Right cardiac atrium (tissue), 5 donors: ENCODE results near the gene CDKN2AIP. TPM values are rescaled to one million over a fixed set of nuclear protein-coding genes. Genes with fewer than 3 reads are reported as not detected.
A peak's percentile ranks its signal among the peaks of the same experiment; 100 is the strongest.

Source experiments
- ATAC-seq, 2 donors: fragments of 200-7000 bp; cut with Tn5 transposase; one replicate each; pipeline versions ENCODE4 v1.8.0 to v1.9.1; 2020; ENCODE audit warnings: moderate library complexity in 2 of 2, mild to moderate bottlenecking in 1 of 2
- DNase-seq, 3 donors: peaks; one replicate each; pipeline ENCODE4 v3.0.0-alpha.2; 2020
- H3K27ac ChIP-seq: one replicate; pipeline ENCODE4 v1.5.1; 2013; ENCODE audit warnings: mild to moderate bottlenecking, low read length, control low read depth, moderate library complexity
- H3K27me3 ChIP-seq: one replicate; pipeline ENCODE4 v1.6.1; 2013; ENCODE audit not compliant: control insufficient read depth, insufficient read depth
- H3K4me1 ChIP-seq: one replicate; pipeline ENCODE4 v1.6.1; 2013; ENCODE audit warnings: low read length; ENCODE audit not compliant: control insufficient read depth, insufficient read depth
- H3K4me3 ChIP-seq: one replicate; pipeline ENCODE4 v1.5.1; 2013; ENCODE audit warnings: low read length, control low read depth
- H3K9me3 ChIP-seq: one replicate; pipeline ENCODE4 v1.6.1; 2013; ENCODE audit warnings: low read length; ENCODE audit not compliant: control insufficient read depth
- whole genome bisulfite sequencing: extraction: QIAGEN DNeasy Blood & Tissue Kit; methylation state at CpG from one replicate; pipeline ENCODE4 v1.1.7; 2013; 5-methylcytosine and 5-hydroxymethylcytosine counted together
- intact Hi-C, 4 donors: fragments of 100-400 bp; cut with DNase I; formaldehyde crosslinking; loops; one replicate each; pipeline versions ENCODE4 v1.11.0 to v1.14.0; 2022 to 2023
- long read RNA-seq, 4 donors: library from polyadenylated mRNA; unstranded; transcript quantifications; one replicate each; pipeline ENCODE4 v2.0.0, GENCODE V29; 2020 to 2021
- polyA plus RNA-seq: library from polyadenylated mRNA; stranded (reverse); fragments of 200-250 nt; gene quantifications from one replicate; pipeline ENCODE4 v1.2.3, GENCODE V29; 2013
- total RNA-seq, 4 donors: library from RNA; stranded (reverse); fragmentation: NEBNext Ultra II Directional; extraction: Animal tissue kit (Norgen Biotek cat#: 25700); gene quantifications; one replicate each; pipeline ENCODE4 v1.2.1, GENCODE V29; 2021
- donor health status: healthy with polysubstance abuse.
- donor health status: DM: no; HTN: yes; CAD: no.
- donor health status: DM: no; HTN: no; CAD: no.
- donor health status: DM: no; HTN: yes; CAD: no; lungs with severe emphysema.
- donor health status: DM: yes; HTN: yes; CAD: no.

The CDKN2AIP gene
- 10 to 100 TPM; 10.1 to 13.1 (median 11.5) TPM for total RNA-seq
- 8.7 TPM for polyA plus RNA-seq
- long read RNA-seq, donor 1, transcript CDKN2AIP-201 (3 exons, 2,646 nt): minor isoform, 7 of 26 reads
- long read RNA-seq, donor 1, transcript CDKN2AIP-203 (3 exons, 2,721 nt): major isoform, 18 of 26 reads
- long read RNA-seq, donor 1, partial matches to known transcripts: 0 of 26 reads
- long read RNA-seq, donor 1, other reads (novel, unspliced or antisense): 1 of 26 reads
- long read RNA-seq, donor 2, transcript CDKN2AIP-203 (3 exons, 2,721 nt): major isoform, 8 of 10 reads
- long read RNA-seq, donor 2, partial matches to known transcripts: 0 of 10 reads
- long read RNA-seq, donor 2, other reads (novel, unspliced or antisense): 1 of 10 reads
- long read RNA-seq, donor 3, transcript CDKN2AIP-203 (3 exons, 2,721 nt): major isoform, 27 of 47 reads
- long read RNA-seq, donor 3, transcript CDKN2AIP-201 (3 exons, 2,646 nt): minor isoform, 18 of 47 reads
- long read RNA-seq, donor 3, partial matches to known transcripts: 1 of 47 reads
- long read RNA-seq, donor 3, other reads (novel, unspliced or antisense): 1 of 47 reads
- long read RNA-seq, donor 4, transcript CDKN2AIP-203 (3 exons, 2,721 nt): minor isoform, 5 of 11 reads
- long read RNA-seq, donor 4, transcript CDKN2AIP-201 (3 exons, 2,646 nt): major isoform, 6 of 11 reads
- long read RNA-seq, donor 4, partial matches to known transcripts: 0 of 11 reads
- long read RNA-seq, donor 4, other reads (novel, unspliced or antisense): 0 of 11 reads

DNA sequence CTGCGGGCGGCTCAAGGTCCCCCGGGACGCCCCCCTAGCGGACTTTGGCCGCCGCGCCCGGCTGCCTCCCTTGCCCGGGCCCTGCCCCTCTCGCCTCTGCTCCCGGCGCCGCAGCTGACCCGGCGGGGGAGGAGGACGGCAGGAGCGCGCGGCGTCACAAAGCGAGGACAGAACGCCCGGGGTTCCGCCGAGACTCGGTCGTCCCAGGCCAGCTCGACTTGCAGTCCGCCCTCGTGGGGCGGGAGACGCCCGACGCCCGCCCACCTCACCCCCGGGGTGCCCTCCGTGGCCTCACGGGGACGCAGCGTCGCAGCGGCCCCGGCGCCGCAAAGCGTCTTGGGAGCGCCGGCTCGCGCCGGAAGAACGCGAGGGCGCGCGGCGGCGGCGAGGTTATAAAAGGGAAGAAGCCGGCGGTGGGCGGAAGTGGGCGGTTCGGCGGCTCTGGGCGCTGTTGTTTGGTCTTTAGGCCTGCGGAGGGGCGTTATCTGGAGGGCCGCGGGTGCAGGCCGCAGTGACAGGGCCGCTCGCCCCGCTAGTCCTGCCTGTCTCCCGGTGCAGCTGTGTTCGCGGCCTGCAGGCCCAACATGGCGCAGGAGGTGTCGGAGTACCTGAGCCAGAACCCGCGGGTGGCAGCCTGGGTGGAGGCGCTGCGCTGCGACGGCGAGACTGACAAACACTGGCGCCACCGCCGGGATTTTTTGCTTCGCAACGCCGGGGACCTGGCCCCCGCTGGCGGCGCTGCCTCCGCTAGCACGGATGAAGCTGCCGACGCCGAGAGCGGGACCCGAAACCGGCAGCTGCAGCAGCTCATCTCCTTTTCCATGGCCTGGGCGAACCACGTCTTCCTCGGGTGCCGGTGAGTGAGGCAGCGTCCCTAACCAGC is at the start of gene CDKN2AIP:
Gene CDKN2AIP, plus strand, starts transcription at position 423 of the 883 bp plus-strand sequence. Its CDS starts 162 bp downstream, at position 585.
- peak within 1 kb of the TSS; percentile 99 for H3K27ac ChIP-seq
- no peaks in the 10 kb centered on the region for H3K9me3 ChIP-seq
- peak; percentile 93 to 98 (median 98) for DNase-seq
- H3K4me1 ChIP-seq: peaks cover 3% of the 10 kb centered on the region
- H3K4me3 ChIP-seq: peak within 1 kb of the TSS; percentile 71
- ATAC-seq: peak; percentile 96 to 97
- intact Hi-C loops: no loop called here
- under 1% methylated on average over 109 of the region's 109 CpGs for WGBS
- no peaks in the 10 kb centered on the region for H3K27me3 ChIP-seq

DNA sequence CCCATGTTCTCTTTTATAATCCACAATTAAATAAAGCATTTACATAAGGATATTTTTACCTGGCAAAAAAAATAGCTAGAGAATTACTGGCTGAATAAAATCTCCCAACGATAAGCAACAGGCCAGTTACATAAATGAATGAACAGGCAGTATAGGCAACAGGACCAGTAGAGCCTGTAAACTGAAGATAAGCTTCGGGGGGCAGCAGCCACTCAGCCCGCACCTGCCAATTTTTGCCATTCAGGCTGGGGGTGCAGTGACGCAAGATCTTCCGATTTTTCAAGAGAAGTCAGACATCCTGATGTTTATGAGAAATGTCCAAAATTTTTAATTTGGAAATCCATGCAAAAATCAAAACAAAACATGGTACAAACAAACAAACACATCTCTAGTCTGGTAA is 49.0 kb upstream of the CDKN2AIP start:
- WGBS: 80% methylated on average over 5 of the region's 5 CpGs
- no peak overlapping the region for H3K4me3 ChIP-seq
- H3K27me3 ChIP-seq: no peaks in the 10 kb centered on the region
- H3K27ac ChIP-seq: no peak overlapping the region
- intact Hi-C loops: no loop called here
- ATAC-seq (no peak), DNase-seq (no peak)
- no peaks in the 10 kb centered on the region for H3K4me1 ChIP-seq
- no peaks in the 10 kb centered on the region for H3K9me3 ChIP-seq

DNA sequence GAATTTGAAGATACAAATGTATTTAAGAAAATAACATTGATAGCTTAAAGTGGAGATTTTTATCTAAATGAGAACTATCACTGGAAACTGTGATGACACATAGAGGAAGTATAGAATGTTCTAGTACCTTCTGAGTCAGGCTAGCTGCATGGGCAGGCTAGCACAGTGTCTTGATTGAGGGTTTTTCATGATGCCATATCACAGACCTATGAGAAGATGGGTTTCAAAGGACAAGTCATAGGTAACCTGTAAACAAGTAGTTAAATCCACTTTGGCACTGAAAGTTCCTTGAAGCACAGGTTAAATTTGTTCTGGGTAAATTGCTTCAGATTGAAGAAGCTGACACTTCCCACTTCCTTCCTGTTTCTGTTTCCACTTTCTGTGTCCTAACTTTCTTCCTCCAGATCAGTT is 48.2 kb upstream of the CDKN2AIP start:
- Histone ChIP-seq H3K4me3 (no peak overlapping the region), H3K9me3 (no peaks in the 10 kb centered on the region), H3K27ac (no peak overlapping the region), H3K4me1 (no peaks in the 10 kb centered on the region), H3K27me3 (no peaks in the 10 kb centered on the region)
- DNase-seq: no peak
- intact Hi-C loops: no loop called here
- ATAC-seq: no peak

GRCh38 chr4:183397741-183398297 is 46.6 kb upstream of the CDKN2AIP start:
- no peak for ATAC-seq

DNA sequence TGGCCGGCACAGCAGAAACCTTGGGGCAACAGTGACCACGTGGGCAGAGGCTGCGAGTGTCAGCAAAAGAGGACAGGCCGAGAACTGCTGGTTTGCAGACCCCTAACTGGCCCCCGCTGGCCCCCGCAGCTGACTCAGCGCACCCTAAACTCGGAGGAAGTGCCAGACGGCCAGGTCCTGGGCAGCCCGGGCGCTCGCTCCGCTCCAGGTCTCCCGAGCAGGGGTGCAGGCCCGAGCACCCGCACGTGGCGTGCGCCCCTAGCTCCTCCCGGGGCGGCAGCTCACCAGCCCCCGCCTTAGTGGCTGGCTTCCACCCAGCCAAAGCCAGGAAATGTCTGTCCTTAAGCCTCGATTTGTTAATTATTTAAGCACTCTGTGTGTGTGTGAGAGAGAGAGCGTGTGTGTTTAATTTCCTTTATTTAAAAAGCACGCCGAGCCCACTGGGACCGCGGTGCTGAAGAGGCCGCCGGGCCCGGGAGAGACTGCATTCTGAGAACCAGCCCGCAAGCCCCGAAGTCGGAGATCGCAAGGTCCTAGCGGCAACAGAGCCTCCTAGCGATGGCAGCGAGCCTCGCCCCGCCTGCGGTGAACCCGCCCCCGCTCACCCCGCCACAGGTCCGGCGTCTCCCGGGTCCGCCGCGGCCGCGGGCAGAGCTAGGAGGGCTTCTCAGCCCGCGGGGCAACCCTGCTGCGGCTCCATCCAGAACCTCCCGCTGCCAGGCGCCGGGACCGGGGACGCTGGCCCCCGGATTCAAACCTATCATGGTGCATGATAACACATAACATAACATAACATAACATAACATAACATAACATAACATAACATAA is 45.9 kb upstream of the CDKN2AIP start:
- Histone ChIP-seq H3K27ac (no peak overlapping the region), H3K27me3 (no peaks in the 10 kb centered on the region), H3K4me3 (peak overlapping the region; percentile 63), H3K4me1 (no peaks in the 10 kb centered on the region), H3K9me3 (no peaks in the 10 kb centered on the region)
- intact Hi-C loops: no loop called here
- peak; percentile 80 to 90 (median 87) for DNase-seq
- 2% methylated on average over 61 of the region's 61 CpGs for WGBS
- peak; percentile 91 to 93 for ATAC-seq

More at GRCh38 chr4:183397741-183398297, 46.6 kb upstream of the CDKN2AIP start:
- no peaks in the 10 kb centered on the region for H3K4me1 ChIP-seq
- WGBS: 86% methylated on average over 14 of the region's 14 CpGs
- H3K9me3 ChIP-seq: no peaks in the 10 kb centered on the region
- H3K27me3 ChIP-seq: no peaks in the 10 kb centered on the region
- no peak overlapping the region for H3K4me3 ChIP-seq
- intact Hi-C loops: no loop called here
- DNase-seq: no peak
- H3K27ac ChIP-seq: no peak overlapping the region

DNA sequence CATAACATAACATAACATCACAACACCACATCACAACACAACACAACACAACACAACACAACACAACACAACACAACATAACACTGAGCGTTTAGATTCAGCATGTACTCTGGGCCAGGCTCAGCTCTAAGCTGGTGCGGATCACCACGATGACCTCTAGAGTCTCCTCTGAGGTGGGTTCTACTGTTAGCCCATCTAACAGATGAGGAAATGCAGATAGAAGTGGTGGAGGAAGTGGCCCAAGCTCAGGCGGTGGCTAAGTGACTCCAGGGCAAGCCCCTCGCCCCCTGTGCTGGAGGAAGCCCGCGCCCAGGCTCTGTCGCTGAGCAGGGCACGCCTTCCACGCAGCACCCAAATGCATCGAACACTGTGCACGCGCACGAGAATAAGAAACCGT is 45.3 kb upstream of the CDKN2AIP start:
- Histone ChIP-seq H3K4me3 (peak overlapping the region; percentile 63), H3K9me3 (no peaks in the 10 kb centered on the region), H3K27ac (no peak overlapping the region), H3K4me1 (no peaks in the 10 kb centered on the region), H3K27me3 (no peaks in the 10 kb centered on the region)
- ATAC-seq (peak; percentile 6 to 15), DNase-seq (no peak)
- intact Hi-C loops: no loop called here
- WGBS: 86% methylated on average over 15 of the region's 15 CpGs

DNA sequence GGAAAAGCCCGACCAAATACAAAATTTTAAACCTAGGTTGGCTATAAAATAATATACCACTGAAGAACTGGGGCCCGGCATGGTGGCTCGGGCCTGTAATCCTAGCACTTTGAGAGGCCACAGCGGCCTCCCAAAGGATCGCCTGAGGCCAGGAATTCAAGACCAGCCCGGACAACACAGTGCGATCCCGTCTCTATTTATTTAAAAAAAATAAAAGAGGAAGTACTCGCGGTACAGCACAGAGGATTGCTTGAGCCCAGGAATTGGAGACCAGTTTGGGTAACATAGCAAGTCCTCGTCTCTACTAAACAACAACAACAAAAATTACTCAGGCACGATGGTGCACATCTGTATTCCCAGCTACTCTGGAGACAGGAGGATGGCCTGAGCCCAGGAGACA is 44.8 kb upstream of the CDKN2AIP start:
- Histone ChIP-seq H3K27ac (no peak overlapping the region), H3K4me3 (no peak overlapping the region), H3K4me1 (no peaks in the 10 kb centered on the region), H3K27me3 (no peaks in the 10 kb centered on the region), H3K9me3 (no peaks in the 10 kb centered on the region)
- 70% methylated on average over 12 of the region's 12 CpGs for WGBS
- no peak for DNase-seq
- no peak for ATAC-seq
- intact Hi-C loops: no loop called here

- Histone ChIP-seq H3K9me3 (no peaks in the 10 kb centered on the region), H3K27me3 (no peaks in the 10 kb centered on the region), H3K4me3 (no peak overlapping the region), H3K27ac (no peak overlapping the region), H3K4me1 (no peaks in the 10 kb centered on the region)
- intact Hi-C loops: no loop called here
- no peak for DNase-seq
- 81% methylated on average over 5 of the region's 5 CpGs for WGBS
- ATAC-seq: no peak
Measured at GRCh38 chr4:183400035-183400434, 44.4 kb upstream of the CDKN2AIP start.

DNA sequence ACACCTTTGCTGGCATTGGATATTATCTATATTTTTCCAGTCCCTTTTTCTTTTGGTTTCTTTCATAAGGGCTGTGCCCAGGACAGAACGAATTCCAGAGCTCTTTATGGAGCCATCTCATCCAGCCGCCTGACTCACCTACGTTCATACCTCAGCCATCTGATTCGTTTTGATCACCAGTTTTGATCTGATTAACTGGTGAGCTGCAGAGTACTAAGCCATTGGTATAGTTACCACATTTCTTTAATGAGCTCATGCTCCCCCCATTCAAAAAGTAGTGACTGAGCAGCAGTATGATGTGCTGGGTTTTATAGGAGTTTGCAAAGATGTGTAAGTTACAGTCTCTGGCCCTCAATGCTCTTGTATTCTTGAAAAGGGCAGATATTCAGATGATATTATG is 43.0 kb upstream of the CDKN2AIP start:
- no peak for ATAC-seq
- intact Hi-C loops: no loop called here
- 87% methylated on average over 4 of the region's 4 CpGs for WGBS
- H3K27me3 ChIP-seq: no peaks in the 10 kb centered on the region
- no peak overlapping the region for H3K4me3 ChIP-seq
- no peaks in the 10 kb centered on the region for H3K9me3 ChIP-seq
- H3K27ac ChIP-seq: no peak overlapping the region
- DNase-seq: no peak
- H3K4me1 ChIP-seq: no peaks in the 10 kb centered on the region

DNA sequence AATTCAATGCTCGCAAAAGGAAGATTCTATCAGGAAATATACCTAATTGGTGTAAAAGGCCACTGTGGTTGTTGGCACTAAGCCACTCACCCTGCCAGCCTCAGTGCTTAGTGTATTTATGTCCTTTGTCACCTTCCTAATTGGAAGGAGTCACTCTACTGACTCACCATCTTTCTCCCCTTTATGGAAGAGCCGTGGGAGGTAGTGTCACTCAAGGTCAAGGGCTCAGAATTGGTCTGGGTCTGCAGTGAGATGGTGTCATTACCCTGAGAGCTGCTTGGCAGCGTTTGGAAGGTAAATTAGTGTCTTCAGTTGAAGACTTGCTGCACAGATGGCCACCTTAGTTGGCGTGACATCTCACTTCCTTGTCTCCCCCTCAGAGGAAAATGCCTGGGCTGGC is 41.7 kb upstream of the CDKN2AIP start:
- DNase-seq: no peak
- Histone ChIP-seq H3K4me3 (no peak overlapping the region), H3K27me3 (no peaks in the 10 kb centered on the region), H3K4me1 (no peaks in the 10 kb centered on the region), H3K9me3 (no peaks in the 10 kb centered on the region), H3K27ac (no peak overlapping the region)
- intact Hi-C loops: no loop called here
- WGBS: 75% methylated on average over 4 of the region's 4 CpGs
- no peak for ATAC-seq
